HG03060 (cell line): ENCODE measurements around the gene NUP54.

Source experiments
- ATAC-seq: cut with Tn5 transposase; IDR thresholded peaks from one replicate; pipeline ENCODE4 v1.9.1; 2021; ENCODE audit warnings: low read depth, moderate number of reproducible peaks; ENCODE audit not compliant: unreplicated experiment

Gene NUP54

DNA sequence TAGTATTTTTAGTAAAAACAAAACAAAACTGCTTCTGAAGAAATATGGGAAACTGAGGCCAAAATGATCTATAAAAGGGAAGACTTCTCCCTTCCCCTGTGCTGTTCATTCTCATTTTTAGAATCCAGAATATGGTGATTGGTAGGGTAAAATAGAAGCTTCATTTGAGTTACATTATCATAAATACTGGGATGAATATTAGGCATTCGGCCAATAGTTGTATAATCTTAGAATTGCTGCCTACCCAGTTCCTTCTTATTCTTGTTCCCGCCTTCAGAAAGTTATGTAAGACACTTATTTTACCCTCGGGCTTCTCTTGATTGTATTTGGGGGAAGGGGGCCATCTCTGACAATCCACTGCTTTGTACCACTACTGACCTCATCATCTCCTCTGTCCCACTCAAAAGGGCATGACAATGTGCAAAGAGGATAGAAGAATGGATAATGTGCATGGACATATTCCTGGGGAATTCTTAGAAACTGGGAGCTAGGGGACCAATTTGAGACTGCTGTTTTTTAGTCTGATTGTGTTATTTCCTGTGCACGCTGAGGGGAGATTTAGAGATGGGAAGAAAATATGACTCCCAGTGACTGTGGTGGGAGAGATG is 73.1 kb downstream of the NUP54 start:
- no peak for ATAC-seq

GRCh38 chr4:76074468-76074867 is 73.7 kb downstream of the NUP54 start, which contains the start of gene ART3:
Gene ART3, plus strand, starts transcription at chr4:76074709. Its CDS starts 1,181 bp downstream, at chr4:76075890.
- ATAC-seq, result no peak

- ATAC-seq, result no peak
Observed at GRCh38 chr4:76072760-76073159, 75.4 kb downstream of the NUP54 start.

DNA sequence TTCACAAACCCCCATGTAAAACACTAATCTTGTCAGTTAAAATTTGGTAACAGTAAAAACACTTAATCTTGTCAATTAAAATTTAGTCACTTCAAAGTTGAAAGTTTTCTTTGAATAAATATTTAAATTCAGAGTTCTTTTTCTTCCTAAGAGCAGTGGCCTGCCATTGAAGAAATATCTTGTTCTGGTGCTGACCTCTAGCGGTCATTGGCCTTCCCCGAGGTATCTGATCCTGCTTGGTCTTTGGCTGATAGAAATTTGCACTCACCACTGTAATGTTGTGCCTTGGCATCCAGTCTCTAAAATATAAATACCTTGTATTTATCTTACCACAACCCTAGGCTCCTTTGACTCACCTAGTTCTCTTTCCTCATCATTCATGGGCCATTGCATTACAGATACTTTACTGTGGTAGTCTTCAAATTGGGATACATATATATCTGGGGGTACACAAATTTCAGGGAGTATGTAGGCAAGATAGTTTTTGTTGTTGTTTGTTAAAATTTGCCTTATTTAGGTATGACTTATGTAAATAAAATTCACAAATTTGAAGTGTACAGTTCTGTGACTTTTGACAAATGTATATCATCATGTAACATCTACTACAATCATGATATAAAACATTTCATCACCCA is 80.4 kb downstream of the NUP54 start:
- peak; percentile 55 for ATAC-seq

GRCh38 chr4:76066546-76066945 is 81.7 kb downstream of the NUP54 start:
- no peak for ATAC-seq
